Gastroesophageal sphincter (tissue), 4 donors: ENCODE measurements around the gene OR4D2. TPM values are rescaled to one million over a fixed set of nuclear protein-coding genes. Genes with fewer than 3 reads are reported as not detected.

Experiments
- ATAC-seq: fragments of 150-250 bp; one replicate; pipeline ENCODE4 v1.9.1; 2016; ENCODE audit warnings: mild to moderate bottlenecking, moderate library complexity
- H3K27ac ChIP-seq, 4 donors: fragments of 200-600 bp; sonication (generic) in 3 of 4; 1 replicate in 3 of 4; 2 replicates in 1 of 4; pipeline ENCODE4 v1.5.1; 2016 to 2019
- H3K27me3 ChIP-seq: fragments of 200-600 bp; sonication (generic); one replicate; pipeline ENCODE4 v1.5.1; 2019
- H3K36me3 ChIP-seq, 2 donors: fragments of 200-600 bp; sonication (generic); one replicate each; pipeline ENCODE4 v1.5.1; 2019; ENCODE audit warnings: control low read depth in 1 of 2
- H3K4me1 ChIP-seq, 3 donors: fragments of 200-600 bp; sonication (generic); 1 replicate in 2 of 3; 2 replicates in 1 of 3; pipeline ENCODE4 v1.5.1; 2016 to 2019; ENCODE audit warnings: control low read depth in 2 of 3
- H3K4me3 ChIP-seq, 2 donors: fragments of 200-600 bp; sonication (generic); one replicate each; pipeline ENCODE4 v1.5.1; 2019; ENCODE audit warnings: mild to moderate bottlenecking in 1 of 2, moderate library complexity in 1 of 2
- H3K9me3 ChIP-seq, 3 donors: fragments of 200-600 bp; sonication (generic); one replicate each; pipeline ENCODE4 v1.5.1; 2017 to 2019; ENCODE audit warnings: control low read depth in 2 of 3
- CTCF ChIP-seq, 4 experiments: fragments of 200-600 bp in 2 of 4; fragments of 450-650 bp in 2 of 4; sonication (generic) in 1 of 4; IDR thresholded peaks; one replicate each; pipeline ENCODE4 v1.5.1; 2017 to 2019; ENCODE audit warnings: antibody characterized with exemption in 4 of 4, mild to moderate bottlenecking in 2 of 4, moderate library complexity in 2 of 4
- EP300 ChIP-seq: sonication (generic); formaldehyde crosslinking; IDR thresholded peaks from one replicate; pipeline ENCODE4 v1.6.1; 2017; ENCODE audit warnings: antibody characterized with exemption, mild to moderate bottlenecking
- POLR2A ChIP-seq, 2 donors: fragments of 450-650 bp; IDR thresholded peaks; one replicate each; pipeline ENCODE4 v1.6.1; 2017; ENCODE audit warnings: antibody characterized with exemption in 2 of 2, mild to moderate bottlenecking in 2 of 2, moderate library complexity in 1 of 2
- POLR2AphosphoS5 ChIP-seq: sonication (generic); formaldehyde crosslinking; IDR thresholded peaks from one replicate; pipeline ENCODE4 v1.6.1; 2017; ENCODE audit warnings: antibody characterized with exemption
- WGBS, 2 donors: methylation state at CpG; one replicate each; pipeline ENCODE4 v1.1.5; 2018; ENCODE audit warnings: low coverage in 1 of 2; 5-methylcytosine and 5-hydroxymethylcytosine counted together
- total RNA-seq, 4 donors: library from RNA; depleted of rRNA; stranded (reverse); fragments of >200 nt; gene quantifications; one replicate each; pipeline ENCODE4 v1.1.0, GENCODE V29; 2016

The OR4D2 gene
- total RNA-seq, 4 donors from 2014 or later = not detected

GRCh38 chr17:58205936-58206335 lies 39.2 kb downstream of the OR4D2 start:
- TF ChIP-seq POLR2A (IDR thresholded peaks at IDR 0.05) (no peak), CTCF (IDR thresholded peaks at IDR 0.05) (no peak), EP300 (no peak), POLR2AphosphoS5 (no peak)
- Histone ChIP-seq H3K36me3 (peaks cover 0 to 67% of the 10 kb centered on the region in 2 donors), H3K9me3 (no peaks in the 10 kb centered on the region), H3K4me1 (no peaks in the 10 kb centered on the region), H3K4me3 (no peak overlapping the region), H3K27ac (no peak overlapping the region), H3K27me3 (no peaks in the 10 kb centered on the region)
- no CpG with 5 or more reads among the region's 11 CpGs for WGBS, 2 donors
- ATAC-seq = no peak

- ATAC-seq = no peak
- H3K36me3 ChIP-seq = peaks cover 0 to 83% of the 10 kb centered on the region in 2 donors
Observed at GRCh38 chr17:58207451-58207850, 40.7 kb downstream of the OR4D2 start.

GRCh38 chr17:58208344-58208743 lies 41.6 kb downstream of the OR4D2 start:
- Histone ChIP-seq H3K4me3 (no peak overlapping the region), H3K27me3 (no peaks in the 10 kb centered on the region), H3K27ac (no peak overlapping the region), H3K36me3 (peaks cover 0 to 91% of the 10 kb centered on the region in 2 donors), H3K4me1 (no peaks in the 10 kb centered on the region), H3K9me3 (no peaks in the 10 kb centered on the region)
- no peak for TF ChIP-seq POLR2A (IDR thresholded peaks at IDR 0.05)
- TF ChIP-seq CTCF (IDR thresholded peaks at IDR 0.05) = no peak
- TF ChIP-seq POLR2AphosphoS5 = no peak
- TF ChIP-seq EP300 = no peak
- ATAC-seq = no peak
- WGBS, 2 donors = 73 to 92% methylated on average over 3 to 4 of the region's 5 CpGs

More at GRCh38 chr17:58207451-58207850, 40.7 kb downstream of the OR4D2 start:
- no peak for TF ChIP-seq EP300
- TF ChIP-seq CTCF (IDR thresholded peaks at IDR 0.05) = no peak
- no peak for TF ChIP-seq POLR2A (IDR thresholded peaks at IDR 0.05)
- TF ChIP-seq POLR2AphosphoS5 = no peak
- H3K27me3 ChIP-seq = no peaks in the 10 kb centered on the region
- H3K27ac ChIP-seq = no peak overlapping the region
- no peaks in the 10 kb centered on the region for H3K4me1 ChIP-seq
- H3K9me3 ChIP-seq = no peaks in the 10 kb centered on the region
- H3K4me3 ChIP-seq = no peak overlapping the region
- no CpG with 5 or more reads among the region's 3 CpGs for WGBS, 2 donors

GRCh38 chr17:58210922-58211321 lies 44.1 kb downstream of the OR4D2 start:
- ATAC-seq = no peak
- Histone ChIP-seq H3K36me3 (peaks cover 0 to 100% of the 10 kb centered on the region in 2 donors), H3K9me3 (no peaks in the 10 kb centered on the region), H3K27ac (no peak overlapping the region), H3K4me3 (no peak overlapping the region), H3K4me1 (no peaks in the 10 kb centered on the region), H3K27me3 (no peaks in the 10 kb centered on the region)
- TF ChIP-seq CTCF (IDR thresholded peaks at IDR 0.05) (no peak), EP300 (no peak), POLR2A (IDR thresholded peaks at IDR 0.05) (no peak), POLR2AphosphoS5 (no peak)
- WGBS, 2 donors = 70 to 100% methylated on average over 1 to 4 of the region's 5 CpGs

- Histone ChIP-seq H3K36me3 (peaks cover 0 to 63% of the 10 kb centered on the region in 2 donors), H3K4me3 (no peak overlapping the region), H3K9me3 (no peaks in the 10 kb centered on the region), H3K27me3 (no peaks in the 10 kb centered on the region), H3K27ac (no peak overlapping the region), H3K4me1 (peaks cover 0 to 13% (median 0%) of the 10 kb centered on the region in 3 donors)
- no peak for ATAC-seq
- TF ChIP-seq CTCF (IDR thresholded peaks at IDR 0.05) (no peak), POLR2A (IDR thresholded peaks at IDR 0.05) (no peak), POLR2AphosphoS5 (no peak), EP300 (no peak)
Observed at GRCh38 chr17:58215685-58216084, 48.9 kb downstream of the OR4D2 start.
